OCI-LY7 (cell line): ENCODE measurements around the gene PFKFB3. TPM values are rescaled to one million over a fixed set of nuclear protein-coding genes. Genes with fewer than 3 reads are reported as not detected.

Experiments
- BruUV-seq: library from RNA; stranded (reverse); fragments of 400-500 nt; replicated peaks from 2 replicates; lab custom pipeline; 2021; lab: Mats Ljungman, UMichigan
- CTCF ChIA-PET: fragments of 300-600 bp; sonication (Branson Sonifier 250); formaldehyde crosslinking; loops from one replicate; lab custom pipeline; 2022; ENCODE audit warnings: antibody characterized with exemption; ENCODE audit not compliant: unreplicated experiment; lab: Charles Lee
- POLR2A ChIA-PET: fragments of 300-600 bp; sonication (Branson Sonifier 250); formaldehyde crosslinking; loops from one replicate; lab custom pipeline; 2022; ENCODE audit warnings: antibody characterized with exemption; lab: Charles Lee
- DNase-seq: peaks from one replicate; pipeline ENCODE4 v3.0.0-alpha.2; 2015; ENCODE audit warnings: low spot score
- H2AFZ ChIP-seq: fragments of 200-600 bp; sonication (generic), shearing (Covaris generic); 2 replicates; pipeline ENCODE4 v1.6.1; 2014; ENCODE audit warnings: mild to moderate bottlenecking, antibody characterized with exemption, low read length, moderate library complexity
- H3K27ac ChIP-seq: fragments of 200-600 bp; sonication (generic); 2 replicates; pipeline ENCODE4 v1.5.1; 2014; ENCODE audit warnings: mixed run types, low read depth, mild to moderate bottlenecking, moderate library complexity, low read length, inconsistent platforms; ENCODE audit not compliant: poor library complexity, severe bottlenecking
- H3K36me3 ChIP-seq: fragments of 200-600 bp; sonication (generic); 2 replicates; pipeline ENCODE4 v1.6.1; 2014; ENCODE audit warnings: mild to moderate bottlenecking, antibody characterized with exemption, low read length, moderate library complexity, mixed read lengths; ENCODE audit not compliant: insufficient read depth
- H3K4me1 ChIP-seq: fragments of 200-600 bp; sonication (generic); 2 replicates; pipeline ENCODE4 v1.5.1; 2014; ENCODE audit warnings: mild to moderate bottlenecking, low read length; ENCODE audit not compliant: insufficient read depth, poor library complexity, severe bottlenecking
- H3K4me2 ChIP-seq: fragments of 200-600 bp; sonication (generic); 2 replicates; pipeline ENCODE4 v1.6.1; 2014; ENCODE audit warnings: mild to moderate bottlenecking, low read length
- H3K4me3 ChIP-seq: fragments of 200-600 bp; sonication (generic); 2 replicates; pipeline ENCODE4 v1.5.1; 2014; ENCODE audit warnings: mild to moderate bottlenecking, low read depth, low read length; ENCODE audit not compliant: poor library complexity, severe bottlenecking
- H3K79me2 ChIP-seq: fragments of 200-600 bp; sonication (generic); 2 replicates; pipeline ENCODE4 v1.6.1; 2016; ENCODE audit warnings: low read depth, mild to moderate bottlenecking, low read length, moderate library complexity, mixed read lengths; ENCODE audit not compliant: insufficient read depth
- H3K9me2 ChIP-seq: fragments of 200-600 bp; sonication (generic); 2 replicates; pipeline ENCODE4 v1.6.1; 2016; ENCODE audit warnings: mild to moderate bottlenecking, low read length, mixed read lengths; ENCODE audit not compliant: insufficient read depth
- H3K9me3 ChIP-seq: fragments of 200-600 bp; sonication (generic); 2 replicates; pipeline ENCODE4 v1.6.1; 2014; ENCODE audit warnings: mild to moderate bottlenecking, mixed run types, low read length, mixed read lengths
- H4K20me1 ChIP-seq: fragments of 200-600 bp; sonication (generic); 2 replicates; pipeline ENCODE4 v1.6.1; 2014; ENCODE audit warnings: mild to moderate bottlenecking, antibody characterized with exemption, low read length, moderate library complexity, mixed read lengths; ENCODE audit not compliant: insufficient read depth
- EZH2phosphoT487 ChIP-seq: fragments of 200-600 bp; sonication (generic); IDR thresholded peaks from 2 replicates; pipeline ENCODE4 v1.6.1; 2018; ENCODE audit warnings: low read depth, borderline replicate concordance, mild to moderate bottlenecking, mixed run types, antibody characterized with exemption, low read length, moderate library complexity, mixed read lengths
- intact Hi-C: fragments of 100-400 bp; cut with micrococcal nuclease; formaldehyde crosslinking; loops from one replicate; pipeline ENCODE4 v1.10.0; 2022; ENCODE audit not compliant: unreplicated experiment
- total RNA-seq, 2 experiments: library from RNA; depleted of rRNA in 1 of 2; stranded (reverse); fragments of >200 nt in 1 of 2; shearing (Covaris generic) in 1 of 2; gene quantifications; 2 replicates each; pipeline ENCODE4 v1.2.3, GENCODE V29; 2014 to 2022
- TF ChIP-seq, protein P1 (sequence below): fragments of 200-600 bp; sonication (generic); conservative IDR thresholded peaks from 2 replicates; pipeline ENCODE4 v1.5.1; 2014; ENCODE audit warnings: mild to moderate bottlenecking, antibody characterized with exemption, low read length, moderate library complexity, mixed read lengths

Gene PFKFB3
- total RNA-seq, 2 experiments from 2014 or later = 33.7 to 50.7 TPM

DNA sequence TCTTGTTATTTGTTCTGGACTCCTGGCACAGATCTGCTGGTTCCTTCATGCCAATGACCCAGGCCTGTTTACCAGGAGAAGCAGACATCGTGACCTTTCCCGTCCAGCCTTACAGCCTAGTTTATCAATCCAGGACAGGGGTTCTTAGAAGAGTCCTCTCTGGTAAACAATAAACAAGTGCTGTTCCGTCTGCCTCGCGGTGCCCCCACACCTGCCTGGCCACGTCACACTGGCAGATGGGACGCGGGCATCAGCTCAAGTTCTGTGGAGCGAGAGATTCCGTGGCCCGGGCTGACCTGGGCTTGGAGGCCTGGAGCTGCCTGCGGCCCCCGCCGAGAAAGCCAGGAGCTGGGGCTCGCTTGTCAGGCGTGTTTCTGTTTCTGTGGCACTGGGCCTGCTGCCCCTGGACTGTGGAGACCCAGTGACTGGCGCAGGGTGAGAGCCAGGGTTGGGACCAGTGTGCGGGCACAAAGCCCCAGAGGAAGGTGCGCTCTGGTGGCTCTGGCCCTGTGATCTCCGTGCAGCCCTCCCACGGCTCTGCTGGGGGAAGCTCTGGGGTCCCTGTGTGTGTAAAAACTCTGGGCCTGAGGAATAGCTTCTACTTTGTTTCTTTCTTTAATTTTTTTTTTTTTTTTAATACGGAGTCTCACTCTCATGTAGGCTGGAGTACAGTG lies 28.4 kb upstream of the PFKFB3 start:
- no peaks in the 10 kb centered on the region; the same call in 1 of the 2 replicates for H3K36me3 ChIP-seq
- H3K4me2 ChIP-seq = no peak overlapping the region
- intact Hi-C loops = no loop called here
- CTCF ChIA-PET = no interaction called here
- H3K27ac ChIP-seq = no peak overlapping the region
- H3K4me3 ChIP-seq = no peak overlapping the region
- no peak for TF ChIP-seq EZH2phosphoT487
- TF ChIP-seq, protein P1, sequence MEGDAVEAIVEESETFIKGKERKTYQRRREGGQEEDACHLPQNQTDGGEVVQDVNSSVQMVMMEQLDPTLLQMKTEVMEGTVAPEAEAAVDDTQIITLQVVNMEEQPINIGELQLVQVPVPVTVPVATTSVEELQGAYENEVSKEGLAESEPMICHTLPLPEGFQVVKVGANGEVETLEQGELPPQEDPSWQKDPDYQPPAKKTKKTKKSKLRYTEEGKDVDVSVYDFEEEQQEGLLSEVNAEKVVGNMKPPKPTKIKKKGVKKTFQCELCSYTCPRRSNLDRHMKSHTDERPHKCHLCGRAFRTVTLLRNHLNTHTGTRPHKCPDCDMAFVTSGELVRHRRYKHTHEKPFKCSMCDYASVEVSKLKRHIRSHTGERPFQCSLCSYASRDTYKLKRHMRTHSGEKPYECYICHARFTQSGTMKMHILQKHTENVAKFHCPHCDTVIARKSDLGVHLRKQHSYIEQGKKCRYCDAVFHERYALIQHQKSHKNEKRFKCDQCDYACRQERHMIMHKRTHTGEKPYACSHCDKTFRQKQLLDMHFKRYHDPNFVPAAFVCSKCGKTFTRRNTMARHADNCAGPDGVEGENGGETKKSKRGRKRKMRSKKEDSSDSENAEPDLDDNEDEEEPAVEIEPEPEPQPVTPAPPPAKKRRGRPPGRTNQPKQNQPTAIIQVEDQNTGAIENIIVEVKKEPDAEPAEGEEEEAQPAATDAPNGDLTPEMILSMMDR = no peak
- DNase-seq = no peak
- H3K79me2 ChIP-seq = peaks cover 14% of the 10 kb centered on the region; the same call in 1 of the 2 replicates
- no peaks in the 10 kb centered on the region for H3K9me2 ChIP-seq
- H3K9me3 ChIP-seq = no peaks in the 10 kb centered on the region
- no TSS peak for BruUV-seq
- H4K20me1 ChIP-seq = 0 out of 2 replicates have a peak, but pooled peaks cover 4% of the 10 kb centered on the region
- H3K4me1 ChIP-seq = no peaks in the 10 kb centered on the region
- no peak overlapping the region for H2AFZ ChIP-seq
- POLR2A ChIA-PET = no interaction called here

DNA sequence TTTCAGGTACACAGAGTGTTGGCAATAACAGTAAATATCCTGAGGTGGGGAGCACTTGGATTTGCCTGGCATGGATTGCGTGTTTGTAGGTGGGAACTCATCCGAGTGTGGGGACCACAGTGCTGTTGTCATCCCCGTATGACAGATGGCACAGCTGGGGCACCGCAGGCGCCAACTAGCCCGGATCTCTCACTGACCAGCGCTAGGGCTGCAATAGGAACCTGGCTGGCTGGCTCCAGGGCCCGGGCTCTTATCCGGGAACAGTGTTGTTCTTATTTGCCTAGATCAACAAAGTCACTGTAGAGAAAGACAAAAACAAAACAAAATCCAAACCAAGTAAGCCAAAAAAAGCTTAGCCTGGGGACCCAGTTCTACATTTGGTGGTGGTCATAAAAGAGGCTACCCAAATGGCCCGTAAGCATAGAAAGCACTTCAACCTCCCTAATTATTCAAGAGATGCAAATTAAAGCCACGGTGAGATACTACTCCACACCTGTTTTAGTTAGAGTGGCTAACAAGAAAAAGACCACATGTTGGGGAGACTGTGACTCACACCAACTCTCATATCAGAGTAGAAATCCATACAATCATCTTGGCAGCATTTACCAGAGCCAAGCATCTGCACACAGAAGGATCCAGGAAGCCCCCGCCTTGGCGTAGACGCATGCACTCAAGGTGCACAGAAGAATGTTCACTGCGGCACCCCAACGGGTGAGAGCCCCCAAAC lies 27.2 kb upstream of the PFKFB3 start:
- Histone ChIP-seq H3K9me2 (no peaks in the 10 kb centered on the region), H3K79me2 (peaks cover 5% of the 10 kb centered on the region; the same call in 1 of the 2 replicates), H3K4me2 (no peak overlapping the region), H3K4me3 (no peak overlapping the region), H4K20me1 (0 out of 2 replicates have a peak, but pooled peaks cover 4% of the 10 kb centered on the region), H3K36me3 (no peaks in the 10 kb centered on the region), H3K27ac (no peak overlapping the region), H3K9me3 (no peaks in the 10 kb centered on the region), H3K4me1 (no peaks in the 10 kb centered on the region), H2AFZ (no peak overlapping the region)
- POLR2A ChIA-PET = no interaction called here
- no TSS peak for BruUV-seq
- TF ChIP-seq, protein P1 = no peak
- no peak for TF ChIP-seq EZH2phosphoT487
- intact Hi-C loops = no loop called here
- CTCF ChIA-PET = no interaction called here
- no peak for DNase-seq
